Embryonic facial prominence (tissue), 1 donor: ENCODE results near the gene ZNF497.
"Not testable (repeated sequence)": the region's sequence is repeated elsewhere in the genome, so short reads cannot be mapped to it uniquely, and the experiment has no call there.

Source experiments
- DNase-seq: peaks from one replicate; pipeline ENCODE4 v3.0.0-alpha.2; 2016; ENCODE audit errors: extremely low spot score

Gene ZNF497

GRCh38 chr19:58394821-58395219, 32.3 kb upstream of the ZNF497 start:
- no peak for DNase-seq

- DNase-seq: no peak
These were observed 31.1 kb upstream of the ZNF497 start for GRCh38 chr19:58393725-58394033.

GRCh38 chr19:58392945-58393724, 30.6 kb upstream of the ZNF497 start:
- no peak for DNase-seq

GRCh38 chr19:58388175-58388526, 25.6 kb upstream of the ZNF497 start:
- no peak for DNase-seq

- DNase-seq: no peak
These were observed 25.0 kb upstream of the ZNF497 start for GRCh38 chr19:58387338-58388174.

GRCh38 chr19:58386576-58387337, 24.2 kb upstream of the ZNF497 start, which contains the start of gene RPS5:
Gene RPS5, plus strand, starts transcription at chr19:58387269. Its CDS starts 869 bp downstream, at chr19:58388138.
- DNase-seq: peak; percentile 98

GRCh38 chr19:58385891-58386575, 23.5 kb upstream of the ZNF497 start:
- no peak for DNase-seq

- DNase-seq: no peak
These were observed 22.9 kb upstream of the ZNF497 start for GRCh38 chr19:58385313-58385890.

- no peak for DNase-seq
These were observed 20.5 kb upstream of the ZNF497 start for GRCh38 chr19:58382997-58383603.

GRCh38 chr19:58381460-58382212, 19.1 kb upstream of the ZNF497 start:
- no peak for DNase-seq

GRCh38 chr19:58380662-58381459, 18.3 kb upstream of the ZNF497 start, which contains the start of gene ZNF837:
Gene ZNF837, minus strand, starts transcription at chr19:58381030. Its CDS starts 11,698 bp downstream, at chr19:58369332.
- peak; percentile 99 for DNase-seq

GRCh38 chr19:58380037-58380661, 17.6 kb upstream of the ZNF497 start:
- no peak for DNase-seq

- DNase-seq: no peak
These were observed 16.7 kb upstream of the ZNF497 start for GRCh38 chr19:58379246-58379645.

- DNase-seq: not testable (repeated sequence)
These were observed 14.2 kb upstream of the ZNF497 start for GRCh38 chr19:58376724-58377123.

- no peak for DNase-seq
These were observed 11.6 kb upstream of the ZNF497 start for GRCh38 chr19:58374200-58374599.

- DNase-seq: no peak
These were observed 10.0 kb upstream of the ZNF497 start for GRCh38 chr19:58372311-58373133.

GRCh38 chr19:58368561-58369360, 6.2 kb upstream of the ZNF497 start:
- no peak for DNase-seq
